Measurements from ENCODE around the gene MSL3B.

DNA sequence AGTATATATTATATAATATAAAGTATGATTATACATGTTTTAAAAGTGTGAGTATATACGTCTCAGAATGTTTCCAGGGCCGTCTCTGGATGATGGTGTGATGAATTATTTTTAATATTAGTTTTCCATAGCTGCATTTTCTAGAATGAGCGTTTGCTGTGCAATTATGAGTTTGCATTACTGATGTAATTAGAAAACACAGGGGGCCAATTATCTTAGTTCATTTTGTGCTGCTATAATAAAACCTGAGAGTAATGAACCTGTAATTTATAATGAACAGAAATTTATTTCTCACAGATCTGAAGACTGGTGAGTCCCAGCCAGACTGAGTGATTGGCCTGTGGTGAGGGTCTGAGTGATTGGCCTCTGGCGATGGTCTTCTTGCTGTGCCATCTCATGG, 9.9 kb downstream of the MSL3B start:
- TF ChIP-seq CTCF (IDR thresholded peaks at IDR 0.05; ENCODE audit: poor library complexity, severe bottlenecking) (no peak), POLR2AphosphoS5 (IDR thresholded peaks at IDR 0.05) (no peak), EZH2 (IDR thresholded peaks at IDR 0.05; ENCODE audit: borderline replicate concordance, insufficient read depth, low read length, poor library complexity, severe bottlenecking) (no peak)
